Neural progenitor cell (in vitro differentiated cells): ENCODE data around the gene CELF6. TPM values are rescaled to one million over a fixed set of nuclear protein-coding genes. Genes with fewer than 3 reads are reported as not detected.

ENCODE experiments used
- DNase-seq: peaks from one replicate; pipeline ENCODE4 v3.0.0-alpha.2; 2016; ENCODE audit warnings: low spot score
- H2AFZ ChIP-seq: fragments of 200-600 bp; sonication (generic); replicated peaks from 2 replicates; pipeline ENCODE4 v1.6.1; 2016; ENCODE audit warnings: antibody characterized with exemption
- H3F3A ChIP-seq: fragments of 200-600 bp; sonication (generic); 2 replicates; pipeline ENCODE4 v1.6.1; 2016; ENCODE audit warnings: antibody characterized with exemption, low read depth
- H3K27ac ChIP-seq: fragments of 200-600 bp; sonication (generic); 2 replicates; pipeline ENCODE4 v1.5.1; 2016; ENCODE audit warnings: mild to moderate bottlenecking
- H3K27me3 ChIP-seq: fragments of 200-600 bp; sonication (generic); 2 replicates; pipeline ENCODE4 v1.6.1; 2016; ENCODE audit warnings: mild to moderate bottlenecking, moderate library complexity
- H3K36me3 ChIP-seq: fragments of 200-600 bp; sonication (generic); 2 replicates; pipeline ENCODE4 v1.5.1; 2016
- H3K4me1 ChIP-seq: fragments of 200-600 bp; sonication (generic); 2 replicates; pipeline ENCODE4 v1.6.1; 2016; ENCODE audit warnings: mixed run types
- H3K4me2 ChIP-seq: fragments of 200-600 bp; sonication (generic); 2 replicates; pipeline ENCODE4 v1.6.1; 2016
- H3K4me3 ChIP-seq: fragments of 200-600 bp; sonication (generic); 2 replicates; pipeline ENCODE4 v1.5.1; 2016
- H3K79me2 ChIP-seq: fragments of 200-600 bp; sonication (generic); 2 replicates; pipeline ENCODE4 v1.6.1; 2016; ENCODE audit warnings: low read depth
- H3K9ac ChIP-seq: fragments of 200-600 bp; sonication (generic); 2 replicates; pipeline ENCODE4 v1.6.1; 2016
- H3K9me3 ChIP-seq: fragments of 200-600 bp; sonication (generic); 2 replicates; pipeline ENCODE4 v1.5.1; 2016; ENCODE audit warnings: low read depth
- H4K20me1 ChIP-seq: fragments of 200-600 bp; sonication (generic); 2 replicates; pipeline ENCODE4 v1.6.1; 2016; ENCODE audit warnings: low read depth
- H3K27ac Mint-ChIP-seq: 3 replicates; pipeline ENCODE4 v1.8.0; 2021; ENCODE audit warnings: mixed read lengths
- H3K27me3 Mint-ChIP-seq: 2 replicates; pipeline ENCODE4 v1.8.0; 2022; ENCODE audit warnings: low read depth, mild to moderate bottlenecking, inconsistent platforms, moderate library complexity, mixed read lengths; ENCODE audit not compliant: insufficient read depth
- H3K36me3 Mint-ChIP-seq: 3 replicates; pipeline ENCODE4 v1.8.0; 2021; ENCODE audit warnings: mixed read lengths
- H3K4me1 Mint-ChIP-seq: 3 replicates; pipeline ENCODE4 v1.8.0; 2021; ENCODE audit warnings: mixed read lengths
- H3K4me3 Mint-ChIP-seq: 3 replicates; pipeline ENCODE4 v1.8.0; 2021; ENCODE audit warnings: mild to moderate bottlenecking, moderate library complexity, mixed read lengths
- H3K9me3 Mint-ChIP-seq: 3 replicates; pipeline ENCODE4 v1.8.0; 2020; ENCODE audit warnings: mixed read lengths
- CTCF ChIP-seq: fragments of 200-600 bp; sonication (generic); IDR thresholded peaks from 2 replicates; pipeline ENCODE4 v1.5.1; 2017; ENCODE audit warnings: antibody characterized with exemption, mild to moderate bottlenecking
- EZH2 ChIP-seq: fragments of 200-600 bp; sonication (generic); IDR thresholded peaks from 2 replicates; pipeline ENCODE4 v1.6.1; 2017; ENCODE audit warnings: antibody characterized with exemption, mild to moderate bottlenecking, moderate library complexity
- EZH2phosphoT487 ChIP-seq: fragments of 200-600 bp; sonication (generic); IDR thresholded peaks from 2 replicates; pipeline ENCODE4 v1.6.1; 2017; ENCODE audit warnings: antibody characterized with exemption
- total RNA-seq: library from RNA; depleted of rRNA; stranded (reverse); fragments of >200 nt; gene quantifications from 2 replicates; pipeline ENCODE4 v1.2.3, GENCODE V29; 2015; ENCODE audit warnings: low replicate concordance

The CELF6 gene
- total RNA-seq, 1 donor from 2014 or later, result 0.95 TPM

- Histone ChIP-seq H4K20me1 (no peaks in the 10 kb centered on the region), H3K4me2 (no peak overlapping the region), H3K9ac (no peak overlapping the region), H2AFZ (no peak overlapping the region), H3K27ac (no peak overlapping the region), H3K27me3 (peaks cover 64% of the 10 kb centered on the region), H3K4me3 (no peak overlapping the region), H3K79me2 (no peaks in the 10 kb centered on the region), H3K36me3 (no peaks in the 10 kb centered on the region), H3K9me3 (no peaks in the 10 kb centered on the region), H3F3A (no peaks in the 10 kb centered on the region), H3K4me1 (no peaks in the 10 kb centered on the region)
- DNase-seq, result no peak
- Mint-ChIP-seq H3K4me3 (no peak overlapping the region), H3K27ac (no peak overlapping the region), H3K27me3 (peaks cover 23% of the 10 kb centered on the region), H3K9me3 (no peaks in the 10 kb centered on the region), H3K36me3 (no peaks in the 10 kb centered on the region), H3K4me1 (peaks cover 19% of the 10 kb centered on the region)
- TF ChIP-seq EZH2 (no peak), CTCF (no peak), EZH2phosphoT487 (no peak)
These were observed 15.4 kb downstream of the CELF6 start for GRCh38 chr15:72304596-72304995.

- TF ChIP-seq EZH2 (no peak), EZH2phosphoT487 (no peak), CTCF (no peak)
- no peak overlapping the region for H3K4me3 Mint-ChIP-seq
- no peaks in the 10 kb centered on the region for H4K20me1 ChIP-seq
- no peaks in the 10 kb centered on the region for H3K79me2 ChIP-seq
- no peaks in the 10 kb centered on the region for H3K36me3 ChIP-seq
- no peaks in the 10 kb centered on the region for H3K4me1 ChIP-seq
- H3K9ac ChIP-seq, result no peak overlapping the region
- DNase-seq, result no peak
- no peak overlapping the region for H3K27ac ChIP-seq
- peaks cover 19% of the 10 kb centered on the region for H3K4me1 Mint-ChIP-seq
- no peak overlapping the region for H3K4me3 ChIP-seq
- H3K27me3 ChIP-seq, result peaks cover 61% of the 10 kb centered on the region
- H3K36me3 Mint-ChIP-seq, result no peaks in the 10 kb centered on the region
- no peak overlapping the region for H3K4me2 ChIP-seq
- no peaks in the 10 kb centered on the region for H3K9me3 ChIP-seq
- H3K27ac Mint-ChIP-seq, result no peak overlapping the region
- H3K9me3 Mint-ChIP-seq, result no peaks in the 10 kb centered on the region
- no peaks in the 10 kb centered on the region for H3F3A ChIP-seq
- H2AFZ ChIP-seq, result no peak overlapping the region
- H3K27me3 Mint-ChIP-seq, result peaks cover 18% of the 10 kb centered on the region
These were observed 17.0 kb downstream of the CELF6 start for GRCh38 chr15:72302955-72303354.

GRCh38 chr15:72289597-72290325 lies 30.2 kb downstream of the CELF6 start:
- H3K9me3 Mint-ChIP-seq, result no peaks in the 10 kb centered on the region
- no peak for DNase-seq
- Histone ChIP-seq H3K4me3 (no peak overlapping the region), H3K79me2 (no peaks in the 10 kb centered on the region), H4K20me1 (no peaks in the 10 kb centered on the region), H3K27me3 (peaks cover 56% of the 10 kb centered on the region), H3K4me1 (no peaks in the 10 kb centered on the region), H2AFZ (no peak overlapping the region), H3K4me2 (no peak overlapping the region), H3K36me3 (no peaks in the 10 kb centered on the region), H3K9me3 (no peaks in the 10 kb centered on the region), H3K9ac (no peak overlapping the region), H3F3A (peaks cover 5% of the 10 kb centered on the region), H3K27ac (no peak overlapping the region)
- H3K27ac Mint-ChIP-seq, result no peak overlapping the region
- H3K36me3 Mint-ChIP-seq, result no peaks in the 10 kb centered on the region
- H3K27me3 Mint-ChIP-seq, result peaks cover 22% of the 10 kb centered on the region
- H3K4me1 Mint-ChIP-seq, result no peaks in the 10 kb centered on the region
- H3K4me3 Mint-ChIP-seq, result no peak overlapping the region
- TF ChIP-seq EZH2phosphoT487 (no peak), EZH2 (no peak), CTCF (no peak)
